Astrocyte of the cerebellum (primary cell): ENCODE data around the gene LAMA2.

Source experiments
- DNase-seq: peaks from one replicate; pipeline ENCODE4 v3.0.0-alpha.2; 2011; ENCODE audit warnings: low read depth
- H3K4me3 ChIP-seq: 2 replicates; pipeline ENCODE4 v1.5.1; 2011; ENCODE audit warnings: mild to moderate bottlenecking, low read depth, low read length, moderate library complexity
- in situ Hi-C: cut with HindIII; loops from 2 replicates; pipeline ENCODE4 v1.10.0; 2017; ENCODE audit warnings: low sequenced_read_pairs
- TF ChIP-seq, protein P1 (sequence below): IDR thresholded peaks from 2 replicates; pipeline ENCODE4 v1.5.1; 2012; ENCODE audit warnings: low read length, low read depth, moderate library complexity, mild to moderate bottlenecking; ENCODE audit errors: missing control alignments

LAMA2 gene

DNA sequence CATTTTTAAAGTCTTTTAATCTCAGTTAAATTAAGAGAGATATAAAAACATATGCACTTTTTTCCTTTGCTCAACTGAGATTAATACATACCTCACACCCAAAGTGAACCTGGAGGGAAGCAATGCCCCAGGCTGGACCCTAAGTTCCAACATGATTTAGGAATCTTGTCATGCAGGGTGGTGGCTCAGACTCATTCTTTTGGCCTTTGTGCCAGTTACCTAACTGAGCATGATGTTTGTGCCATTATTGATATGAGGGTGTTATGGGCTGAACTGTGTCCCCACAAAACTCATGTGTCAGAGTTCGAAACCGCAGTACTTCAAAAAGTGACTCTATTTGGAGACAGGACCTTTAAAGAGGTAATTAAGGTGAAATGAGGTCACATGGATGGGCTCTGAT is 639.0 kb downstream of the LAMA2 start:
- in situ Hi-C loops, result no loop called here
- no peak for DNase-seq
- TF ChIP-seq, protein P1, sequence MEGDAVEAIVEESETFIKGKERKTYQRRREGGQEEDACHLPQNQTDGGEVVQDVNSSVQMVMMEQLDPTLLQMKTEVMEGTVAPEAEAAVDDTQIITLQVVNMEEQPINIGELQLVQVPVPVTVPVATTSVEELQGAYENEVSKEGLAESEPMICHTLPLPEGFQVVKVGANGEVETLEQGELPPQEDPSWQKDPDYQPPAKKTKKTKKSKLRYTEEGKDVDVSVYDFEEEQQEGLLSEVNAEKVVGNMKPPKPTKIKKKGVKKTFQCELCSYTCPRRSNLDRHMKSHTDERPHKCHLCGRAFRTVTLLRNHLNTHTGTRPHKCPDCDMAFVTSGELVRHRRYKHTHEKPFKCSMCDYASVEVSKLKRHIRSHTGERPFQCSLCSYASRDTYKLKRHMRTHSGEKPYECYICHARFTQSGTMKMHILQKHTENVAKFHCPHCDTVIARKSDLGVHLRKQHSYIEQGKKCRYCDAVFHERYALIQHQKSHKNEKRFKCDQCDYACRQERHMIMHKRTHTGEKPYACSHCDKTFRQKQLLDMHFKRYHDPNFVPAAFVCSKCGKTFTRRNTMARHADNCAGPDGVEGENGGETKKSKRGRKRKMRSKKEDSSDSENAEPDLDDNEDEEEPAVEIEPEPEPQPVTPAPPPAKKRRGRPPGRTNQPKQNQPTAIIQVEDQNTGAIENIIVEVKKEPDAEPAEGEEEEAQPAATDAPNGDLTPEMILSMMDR, result no peak

DNA sequence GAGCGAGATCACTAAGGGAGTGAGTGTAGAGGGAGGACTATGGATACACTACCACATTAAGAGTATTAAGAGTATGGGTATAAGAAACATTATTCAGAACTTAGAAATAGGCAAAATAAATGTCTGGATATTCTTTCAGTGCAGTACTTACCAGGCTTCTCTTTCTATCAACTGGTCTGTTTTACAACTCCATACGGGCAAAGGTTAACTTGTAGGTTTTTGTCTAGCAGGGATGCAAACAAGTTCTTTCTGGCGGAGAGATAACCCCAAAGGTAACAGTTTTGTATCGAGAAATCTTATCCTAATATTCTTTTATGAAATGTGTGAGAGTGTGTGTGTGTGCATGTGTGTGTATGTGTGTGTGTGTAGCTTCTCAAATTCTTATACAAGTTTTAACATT is 640.9 kb downstream of the LAMA2 start:
- H3K4me3 ChIP-seq, result no peak overlapping the region
- DNase-seq, result no peak
- in situ Hi-C loops, result no loop called here
- TF ChIP-seq, protein P1, result no peak

More for the DNA sequence above, 639.0 kb downstream of the LAMA2 start:
- H3K4me3 ChIP-seq, result no peak overlapping the region

DNA sequence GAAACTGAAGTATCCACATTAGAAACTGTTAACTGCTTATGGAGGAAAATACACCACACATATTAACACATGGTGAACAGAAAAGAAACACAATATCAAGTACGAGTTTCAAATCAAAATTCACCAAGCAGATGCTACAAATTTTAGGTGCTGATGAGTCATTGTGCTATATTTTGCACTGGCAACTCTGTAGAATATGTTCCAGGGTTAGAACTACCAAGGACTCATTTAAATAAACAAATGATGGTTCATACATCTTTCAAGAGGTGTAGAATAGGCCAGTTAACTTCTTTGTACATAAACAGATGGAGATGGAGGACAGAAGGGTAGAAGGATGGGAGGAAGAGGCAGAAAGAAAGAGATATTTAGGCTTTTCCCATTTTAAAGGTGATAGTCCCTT is 642.1 kb downstream of the LAMA2 start:
- in situ Hi-C loops, result no loop called here
- no peak for DNase-seq
- H3K4me3 ChIP-seq, result no peak overlapping the region
- TF ChIP-seq, protein P1, result no peak

DNA sequence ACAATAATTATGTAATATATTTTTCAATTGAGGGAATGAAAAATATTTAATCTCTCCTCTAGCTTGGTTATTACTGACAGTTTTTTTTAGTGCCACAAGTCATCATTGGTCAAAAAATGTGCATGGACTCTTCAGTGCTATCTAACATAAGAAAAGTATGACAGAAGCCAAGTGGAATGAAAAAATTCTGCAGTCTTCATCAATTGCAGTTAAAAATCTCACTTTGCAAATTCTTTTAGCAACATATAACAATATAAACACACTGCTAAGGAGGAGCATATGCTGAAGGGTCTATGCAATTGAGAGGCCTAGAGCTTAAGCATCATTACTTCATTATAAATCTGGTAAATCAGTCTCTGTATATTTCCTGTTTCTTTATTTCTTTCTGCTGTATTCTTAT is 652.0 kb downstream of the LAMA2 start:
- no peak for DNase-seq
- TF ChIP-seq, protein P1, result no peak
- no peak overlapping the region for H3K4me3 ChIP-seq
- in situ Hi-C loops, result no loop called here

DNA sequence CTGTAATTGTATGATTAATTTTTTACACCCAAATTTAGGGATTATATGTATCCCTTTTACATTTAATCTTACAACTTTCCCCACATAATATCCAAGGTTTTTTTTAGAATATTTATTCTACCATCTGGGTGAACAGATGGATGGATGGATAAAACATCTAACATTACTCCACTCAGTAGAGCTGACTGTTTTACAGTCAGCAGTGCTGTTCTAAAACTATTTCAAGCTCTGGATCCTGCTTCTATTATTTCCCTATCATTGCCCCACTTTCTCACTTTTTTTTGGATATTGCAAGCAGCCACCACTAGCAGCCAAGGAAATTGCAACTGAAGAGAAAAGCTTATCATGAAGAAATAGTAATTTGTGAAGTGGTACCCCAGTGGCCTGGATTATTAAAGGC is 653.3 kb downstream of the LAMA2 start:
- in situ Hi-C loops, result no loop called here
- DNase-seq, result no peak
- H3K4me3 ChIP-seq, result no peak overlapping the region
- TF ChIP-seq, protein P1, result no peak

DNA sequence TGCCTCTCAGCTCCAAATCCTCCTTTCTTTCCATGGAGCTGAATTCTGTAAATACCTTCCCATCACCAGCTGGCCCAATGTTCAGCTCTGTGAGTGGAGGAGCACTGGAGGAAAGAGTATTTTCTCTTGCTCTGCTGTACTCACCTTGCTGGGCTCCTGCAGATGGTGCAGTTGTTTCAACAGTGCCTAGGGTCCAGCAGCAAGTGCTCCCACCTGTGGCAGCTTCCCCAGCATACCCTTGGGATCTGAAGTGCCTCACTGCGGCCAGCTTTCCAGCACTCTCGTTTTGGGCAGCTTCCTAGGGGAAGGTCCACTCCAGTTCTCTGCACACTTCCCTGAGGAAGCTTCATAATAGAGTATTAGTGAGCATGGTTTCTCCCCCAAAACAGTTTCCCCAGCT is 656.1 kb downstream of the LAMA2 start:
- DNase-seq, result no peak
- H3K4me3 ChIP-seq, result no peak overlapping the region
- in situ Hi-C loops, result no loop called here
- TF ChIP-seq, protein P1, result no peak

DNA sequence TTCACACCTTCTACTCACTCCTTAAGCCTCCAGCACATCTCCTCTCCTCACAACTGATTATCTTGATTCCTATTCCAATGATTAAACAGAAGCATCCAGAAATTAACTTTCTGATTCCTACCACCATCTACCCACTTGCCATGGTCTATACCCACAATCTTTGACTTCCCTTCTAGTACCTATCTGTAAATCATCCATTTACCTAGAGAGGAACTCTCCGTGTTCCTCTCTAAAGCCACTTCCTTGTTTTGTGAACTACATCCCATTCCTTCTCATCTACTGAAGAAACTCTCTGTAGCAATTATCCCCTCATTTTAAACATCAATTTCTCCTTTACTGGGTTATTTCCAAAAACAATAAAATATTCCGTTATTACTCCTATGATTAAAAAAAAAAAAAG is 659.8 kb downstream of the LAMA2 start:
- in situ Hi-C loops, result no loop called here
- no peak overlapping the region for H3K4me3 ChIP-seq
- DNase-seq, result no peak
- TF ChIP-seq, protein P1, result no peak
